ENCODE measurements around the gene HHATL. TPM values are rescaled to one million over a fixed set of nuclear protein-coding genes. Genes with fewer than 3 reads are reported as not detected.

HHATL gene
- total RNA-seq, 1 experiment from 2014 or later = 0.92 TPM

GRCh38 chr3:42701371-42702065, 1.1 kb downstream of the HHATL start (continued):
- TF ChIP-seq HMGXB4 (CRISPR knock-in tag; IDR thresholded peaks at IDR 0.05) = no peak; the same call in 1 of the 2 replicates
- no peak for TF ChIP-seq ELF4 (CRISPR knock-in tag; IDR thresholded peaks at IDR 0.05; ENCODE audit: low read depth)
- no peak for TF ChIP-seq NR3C1 (CRISPR knock-in tag; conservative IDR thresholded peaks at IDR 0.05; ENCODE audit: low read depth)
- peak; percentile 71; the same call in 1 of the 2 replicates for TF ChIP-seq SMAD4 (CRISPR knock-in tag; IDR thresholded peaks at IDR 0.05)
- TF ChIP-seq RORB (CRISPR knock-in tag; IDR thresholded peaks at IDR 0.05) = no peak
- no peak for TF ChIP-seq ERG (CRISPR knock-in tag; IDR thresholded peaks at IDR 0.05)
- TF ChIP-seq AR (CRISPR knock-in tag; IDR thresholded peaks at IDR 0.05) = no peak
- TF ChIP-seq CTCF (IDR thresholded peaks at IDR 0.05) = no peak
- no peak for TF ChIP-seq ZNF263 (CRISPR knock-in tag; IDR thresholded peaks at IDR 0.05; ENCODE audit: low read depth)
- peak; percentile 32; the same call in 1 of the 2 replicates for TF ChIP-seq NFATC4 (CRISPR knock-in tag; IDR thresholded peaks at IDR 0.05)
- TF ChIP-seq USF2 (CRISPR knock-in tag; IDR thresholded peaks at IDR 0.05) = no peak
- peak; percentile 84; the same call in 1 of the 2 replicates for TF ChIP-seq ESRRA (CRISPR knock-in tag; IDR thresholded peaks at IDR 0.05; ENCODE audit: borderline replicate concordance)
- TF ChIP-seq NR2C2 (CRISPR knock-in tag; IDR thresholded peaks at IDR 0.05) = peak; percentile 54; the same call in 1 of the 2 replicates
- no peak for TF ChIP-seq AFF4 (CRISPR knock-in tag; IDR thresholded peaks at IDR 0.05; ENCODE audit: borderline replicate concordance)
- peak; percentile 71; the same call in 1 of the 2 replicates for TF ChIP-seq TEAD4 (CRISPR knock-in tag; IDR thresholded peaks at IDR 0.05)
- TF ChIP-seq ZNF396 (CRISPR knock-in tag; IDR thresholded peaks at IDR 0.05; ENCODE audit: borderline replicate concordance) = no peak
- 0 out of 2 replicates have a peak, but pooled peaks have one; percentile 74 for TF ChIP-seq TP53 (CRISPR knock-in tag; IDR thresholded peaks at IDR 0.05)
- no peak for TF ChIP-seq ZNF416 (CRISPR knock-in tag; IDR thresholded peaks at IDR 0.05)
- TF ChIP-seq ATF2 (CRISPR knock-in tag; IDR thresholded peaks at IDR 0.05; ENCODE audit: borderline replicate concordance, low read depth) = no peak
- TF ChIP-seq GABPB1 (CRISPR knock-in tag; IDR thresholded peaks at IDR 0.05) = peak; percentile 56; the same call in 1 of the 2 replicates
- TF ChIP-seq ATF1 (CRISPR knock-in tag; IDR thresholded peaks at IDR 0.05) = no peak
- TF ChIP-seq PREB (CRISPR knock-in tag; IDR thresholded peaks at IDR 0.05; ENCODE audit: borderline replicate concordance) = peak; percentile 72; the same call in 1 of the 2 replicates
- no peak for TF ChIP-seq HMGA2 (CRISPR knock-in tag; IDR thresholded peaks at IDR 0.05)
- TF ChIP-seq MXD4 (CRISPR knock-in tag; IDR thresholded peaks at IDR 0.05; ENCODE audit: borderline replicate concordance) = no peak
